Liver (tissue), 9 donors: ENCODE measurements around the gene CHI3L2. TPM values are rescaled to one million over a fixed set of nuclear protein-coding genes. Genes with fewer than 3 reads are reported as not detected.

Experiments
- DNase-seq: peaks from one replicate; pipeline ENCODE4 v3.0.0-alpha.2; 2017; ENCODE audit warnings: low spot score
- H3K27ac ChIP-seq, 2 donors: one replicate each; pipeline ENCODE4 v1.7.0; 2013; ENCODE audit warnings: inconsistent platforms in 2 of 2, low read length in 2 of 2, control low read depth in 1 of 2, low read depth in 1 of 2, mild to moderate bottlenecking in 1 of 2
- H3K27me3 ChIP-seq, 4 donors: one replicate each; pipeline versions ENCODE4 v1.6.1 to v1.7.0; 2013; ENCODE audit warnings: low read length in 3 of 4, inconsistent platforms in 1 of 4, mild to moderate bottlenecking in 1 of 4, moderate library complexity in 1 of 4; ENCODE audit not compliant: control insufficient read depth in 4 of 4, insufficient read depth in 4 of 4
- H3K36me3 ChIP-seq, 4 donors: one replicate each; pipeline versions ENCODE4 v1.6.1 to v1.7.0; 2013; ENCODE audit warnings: low read length in 3 of 4, mild to moderate bottlenecking in 3 of 4, low read depth in 1 of 4, moderate library complexity in 1 of 4; ENCODE audit not compliant: control insufficient read depth in 4 of 4, insufficient read depth in 3 of 4
- H3K4me1 ChIP-seq, 4 donors: one replicate each; pipeline versions ENCODE4 v1.6.1 to v1.7.0; 2013; ENCODE audit warnings: low read length in 3 of 4, mild to moderate bottlenecking in 3 of 4, moderate library complexity in 1 of 4; ENCODE audit not compliant: control insufficient read depth in 4 of 4, insufficient read depth in 4 of 4
- H3K4me3 ChIP-seq, 3 donors: one replicate each; pipeline versions ENCODE4 v1.6.1 to v1.7.0; 2013; ENCODE audit warnings: low read length in 3 of 3, control low read depth in 1 of 3, low read depth in 1 of 3, mild to moderate bottlenecking in 1 of 3
- H3K9ac ChIP-seq, 2 donors: one replicate each; pipeline ENCODE4 v1.7.0; 2013; ENCODE audit warnings: low read length in 2 of 2, mild to moderate bottlenecking in 2 of 2, moderate library complexity in 2 of 2, control low read depth in 1 of 2, low read depth in 1 of 2
- H3K9me3 ChIP-seq, 4 donors: one replicate each; pipeline versions ENCODE4 v1.6.1 to v1.7.0; 2013; ENCODE audit warnings: low read length in 3 of 4; ENCODE audit not compliant: control insufficient read depth in 4 of 4
- EGR1 ChIP-seq, 2 donors: IDR thresholded peaks; 2 replicates each; pipeline ENCODE4 v1.6.1; 2016 to 2018; ENCODE audit warnings: antibody characterized with exemption in 2 of 2, low read depth in 2 of 2
- FOXA1 ChIP-seq: IDR thresholded peaks from 2 replicates; pipeline ENCODE4 v1.6.1; 2016; ENCODE audit warnings: antibody characterized with exemption
- FOXA2 ChIP-seq: IDR thresholded peaks from 2 replicates; pipeline ENCODE4 v1.6.1; 2016; ENCODE audit warnings: antibody characterized with exemption
- GABPA ChIP-seq, 2 donors: IDR thresholded peaks in 1 of 2; conservative IDR thresholded peaks in 1 of 2; 2 replicates each; pipeline ENCODE4 v1.6.1; 2016; ENCODE audit warnings: antibody characterized with exemption in 2 of 2, mild to moderate bottlenecking in 1 of 2, moderate library complexity in 1 of 2
- HNF4G ChIP-seq: IDR thresholded peaks from 2 replicates; pipeline ENCODE4 v1.6.1; 2016; ENCODE audit warnings: antibody characterized with exemption
- JUND ChIP-seq, 2 donors: IDR thresholded peaks; 2 replicates each; pipeline ENCODE4 v1.6.1; 2016; ENCODE audit warnings: antibody characterized with exemption in 2 of 2
- NR2F2 ChIP-seq: IDR thresholded peaks from 2 replicates; pipeline ENCODE4 v1.6.1; 2016; ENCODE audit warnings: antibody characterized with exemption
- RAD21 ChIP-seq, 2 donors: IDR thresholded peaks; 2 replicates each; pipeline ENCODE4 v1.6.1; 2016; ENCODE audit warnings: antibody characterized with exemption in 2 of 2, mild to moderate bottlenecking in 2 of 2
- SP1 ChIP-seq: IDR thresholded peaks from 2 replicates; pipeline ENCODE4 v1.6.1; 2018; ENCODE audit warnings: antibody characterized with exemption, mild to moderate bottlenecking
- TAF1 ChIP-seq: conservative IDR thresholded peaks from 2 replicates; pipeline ENCODE4 v1.6.1; 2016; ENCODE audit warnings: antibody characterized with exemption, mild to moderate bottlenecking
- YY1 ChIP-seq: IDR thresholded peaks from 2 replicates; pipeline ENCODE4 v1.6.1; 2016; ENCODE audit warnings: antibody characterized with exemption, mild to moderate bottlenecking
- WGBS: extraction: QIAGEN DNeasy Blood & Tissue Kit; methylation state at CpG from one replicate; pipeline ENCODE4 v1.1.7; 2013; 5-methylcytosine and 5-hydroxymethylcytosine counted together
- polyA plus RNA-seq, 2 donors: library from polyadenylated mRNA; stranded (reverse) in 1 of 2; unstranded in 1 of 2; fragments of 200-250 nt in 1 of 2; fragments of >200 nt in 1 of 2; fragmentation: Nextera tagmentation in 1 of 2; extraction: Ambion mirVana in 1 of 2; gene quantifications; one replicate each; pipeline versions ENCODE4 v1.2.1 to v1.2.3, GENCODE V29; 2013 to 2015
- total RNA-seq, 2 donors: library from RNA; depleted of rRNA; stranded (reverse); fragments of >200 nt; gene quantifications; one replicate each; pipeline ENCODE4 v1.2.3, GENCODE V29; 2014
- TF ChIP-seq, protein P1 (sequence below): fragments of 150-350 bp; IDR thresholded peaks from 2 replicates; pipeline ENCODE4 v1.5.1; 2017; ENCODE audit warnings: improper control_type of control experiment, low read depth, low read length; ENCODE audit not compliant: missing input control
- TF ChIP-seq, protein P2 (sequence below): IDR thresholded peaks from 2 replicates; pipeline ENCODE4 v1.6.1; 2016; ENCODE audit warnings: antibody characterized with exemption
- TF ChIP-seq, protein P3 (sequence below): IDR thresholded peaks from 2 replicates; pipeline ENCODE4 v1.6.1; 2016; ENCODE audit warnings: antibody characterized with exemption
- donor health status: healthy.
- donor health status: healthy.
- donor health status: healthy.
- donor health status: healthy.
- donor health status: healthy.

Gene CHI3L2
- total and polyA plus RNA-seq, 4 donors: 0.07 to 0.32 (median 0.24) TPM

DNA sequence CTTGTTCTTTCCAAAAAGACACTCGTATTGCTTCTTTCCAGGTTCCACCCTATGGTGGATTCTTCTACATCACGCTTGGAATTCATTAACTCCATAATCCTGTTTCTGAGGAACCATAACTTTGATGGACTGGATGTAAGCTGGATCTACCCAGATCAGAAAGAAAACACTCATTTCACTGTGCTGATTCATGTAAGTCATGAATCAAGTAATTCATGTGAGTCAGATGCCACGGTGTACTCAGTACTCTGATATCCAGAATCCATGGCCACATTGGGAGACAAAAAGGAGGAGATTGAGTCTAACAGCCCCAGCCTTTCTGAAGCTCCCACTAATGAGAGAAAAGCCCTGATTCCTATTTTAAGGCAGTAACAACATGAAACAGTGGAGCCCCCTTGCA is 7.4 kb downstream of the CHI3L2 start (continued):
- TF ChIP-seq, protein P1, sequence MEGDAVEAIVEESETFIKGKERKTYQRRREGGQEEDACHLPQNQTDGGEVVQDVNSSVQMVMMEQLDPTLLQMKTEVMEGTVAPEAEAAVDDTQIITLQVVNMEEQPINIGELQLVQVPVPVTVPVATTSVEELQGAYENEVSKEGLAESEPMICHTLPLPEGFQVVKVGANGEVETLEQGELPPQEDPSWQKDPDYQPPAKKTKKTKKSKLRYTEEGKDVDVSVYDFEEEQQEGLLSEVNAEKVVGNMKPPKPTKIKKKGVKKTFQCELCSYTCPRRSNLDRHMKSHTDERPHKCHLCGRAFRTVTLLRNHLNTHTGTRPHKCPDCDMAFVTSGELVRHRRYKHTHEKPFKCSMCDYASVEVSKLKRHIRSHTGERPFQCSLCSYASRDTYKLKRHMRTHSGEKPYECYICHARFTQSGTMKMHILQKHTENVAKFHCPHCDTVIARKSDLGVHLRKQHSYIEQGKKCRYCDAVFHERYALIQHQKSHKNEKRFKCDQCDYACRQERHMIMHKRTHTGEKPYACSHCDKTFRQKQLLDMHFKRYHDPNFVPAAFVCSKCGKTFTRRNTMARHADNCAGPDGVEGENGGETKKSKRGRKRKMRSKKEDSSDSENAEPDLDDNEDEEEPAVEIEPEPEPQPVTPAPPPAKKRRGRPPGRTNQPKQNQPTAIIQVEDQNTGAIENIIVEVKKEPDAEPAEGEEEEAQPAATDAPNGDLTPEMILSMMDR: no peak
- TF ChIP-seq GABPA (IDR thresholded peaks at IDR 0.05 in 1 of 2, conservative IDR thresholded peaks at IDR 0.05 in 1 of 2) (no peak), EGR1 (IDR thresholded peaks at IDR 0.05; ENCODE audit: low read depth in 2 of 2) (no peak), RAD21 (IDR thresholded peaks at IDR 0.05) (no peak), FOXA2 (no peak), NR2F2 (no peak), HNF4G (no peak)
- TF ChIP-seq, protein P2, sequence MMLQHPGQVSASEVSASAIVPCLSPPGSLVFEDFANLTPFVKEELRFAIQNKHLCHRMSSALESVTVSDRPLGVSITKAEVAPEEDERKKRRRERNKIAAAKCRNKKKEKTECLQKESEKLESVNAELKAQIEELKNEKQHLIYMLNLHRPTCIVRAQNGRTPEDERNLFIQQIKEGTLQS: no peak

DNA sequence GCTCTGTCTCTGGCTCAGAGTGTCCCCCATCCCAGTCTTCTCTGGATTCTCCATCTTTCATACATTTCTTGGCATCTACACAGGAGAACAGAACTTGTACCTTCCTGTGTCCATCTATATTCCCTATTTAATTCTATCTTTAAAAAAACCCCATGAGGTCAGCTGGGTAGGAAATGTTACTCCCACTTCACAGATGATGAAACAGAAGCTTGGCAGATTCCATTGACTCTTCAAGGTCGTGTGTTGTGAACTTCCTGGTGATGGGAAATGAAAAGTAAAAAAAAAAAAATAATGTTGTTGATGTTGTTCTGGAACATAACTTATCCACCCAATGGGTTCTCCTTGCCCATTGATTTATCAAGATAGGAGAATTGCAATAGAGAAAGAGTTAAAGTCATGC is 8.9 kb downstream of the CHI3L2 start:
- no peak for DNase-seq
- H3K36me3 ChIP-seq: no peaks in the 10 kb centered on the region
- WGBS: 29% methylated on average over 1 of the region's 1 CpG
- no peaks in the 10 kb centered on the region for H3K4me1 ChIP-seq
- H3K27me3 ChIP-seq: peaks cover 0 to 4% (median 2%) of the 10 kb centered on the region in 4 donors
- no peak overlapping the region for H3K4me3 ChIP-seq
- no peaks in the 10 kb centered on the region for H3K9me3 ChIP-seq
- H3K9ac ChIP-seq: no peak overlapping the region
- TF ChIP-seq HNF4G (no peak), RAD21 (IDR thresholded peaks at IDR 0.05) (no peak), TAF1 (no peak)
- TF ChIP-seq, protein P3, sequence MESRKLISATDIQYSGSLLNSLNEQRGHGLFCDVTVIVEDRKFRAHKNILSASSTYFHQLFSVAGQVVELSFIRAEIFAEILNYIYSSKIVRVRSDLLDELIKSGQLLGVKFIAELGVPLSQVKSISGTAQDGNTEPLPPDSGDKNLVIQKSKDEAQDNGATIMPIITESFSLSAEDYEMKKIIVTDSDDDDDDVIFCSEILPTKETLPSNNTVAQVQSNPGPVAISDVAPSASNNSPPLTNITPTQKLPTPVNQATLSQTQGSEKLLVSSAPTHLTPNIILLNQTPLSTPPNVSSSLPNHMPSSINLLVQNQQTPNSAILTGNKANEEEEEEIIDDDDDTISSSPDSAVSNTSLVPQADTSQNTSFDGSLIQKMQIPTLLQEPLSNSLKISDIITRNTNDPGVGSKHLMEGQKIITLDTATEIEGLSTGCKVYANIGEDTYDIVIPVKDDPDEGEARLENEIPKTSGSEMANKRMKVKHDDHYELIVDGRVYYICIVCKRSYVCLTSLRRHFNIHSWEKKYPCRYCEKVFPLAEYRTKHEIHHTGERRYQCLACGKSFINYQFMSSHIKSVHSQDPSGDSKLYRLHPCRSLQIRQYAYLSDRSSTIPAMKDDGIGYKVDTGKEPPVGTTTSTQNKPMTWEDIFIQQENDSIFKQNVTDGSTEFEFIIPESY: no peak
- H3K27ac ChIP-seq: no peak overlapping the region

DNA sequence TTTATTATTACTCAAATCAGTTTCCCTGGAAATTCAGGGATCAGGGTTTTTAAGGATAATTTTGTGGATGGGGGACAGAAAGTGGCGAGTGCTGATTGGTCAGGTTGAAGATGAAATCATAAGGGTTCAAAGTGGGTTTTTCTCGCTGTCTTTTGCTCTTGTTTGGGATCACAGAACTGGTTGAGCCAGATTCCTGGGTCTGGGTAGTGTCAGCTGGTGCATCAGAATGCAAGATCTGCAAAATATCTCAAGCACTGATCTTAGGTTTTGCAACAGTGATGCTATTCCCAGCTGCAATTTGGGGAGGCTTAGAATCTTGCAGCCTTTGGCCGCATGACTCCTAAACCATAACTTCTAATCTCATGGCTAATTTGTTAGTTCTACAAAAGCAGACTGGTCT is 9.3 kb downstream of the CHI3L2 start:
- Histone ChIP-seq H3K9ac (no peak overlapping the region), H3K4me3 (no peak overlapping the region), H3K27ac (no peak overlapping the region), H3K27me3 (peaks cover 0 to 4% (median 2%) of the 10 kb centered on the region in 4 donors), H3K36me3 (no peaks in the 10 kb centered on the region), H3K4me1 (no peaks in the 10 kb centered on the region), H3K9me3 (no peaks in the 10 kb centered on the region)
- DNase-seq: no peak
- 86% methylated on average over 3 of the region's 3 CpGs for WGBS
- TF ChIP-seq FOXA1 (no peak), EGR1 (IDR thresholded peaks at IDR 0.05; ENCODE audit: low read depth in 2 of 2) (no peak), JUND (IDR thresholded peaks at IDR 0.05) (no peak), NR2F2 (no peak), HNF4G (no peak), FOXA2 (no peak), RAD21 (IDR thresholded peaks at IDR 0.05) (no peak), YY1 (no peak), SP1 (no peak), GABPA (IDR thresholded peaks at IDR 0.05 in 1 of 2, conservative IDR thresholded peaks at IDR 0.05 in 1 of 2) (no peak)
- TF ChIP-seq, protein P2: no peak
- TF ChIP-seq, protein P3: no peak
- TF ChIP-seq, protein P1: no peak
